Gastrocnemius medialis (tissue), 4 donors: Measurements from ENCODE around the gene PGP. TPM values are rescaled to one million over a fixed set of nuclear protein-coding genes. Genes with fewer than 3 reads are reported as not detected.

Experiments
- ATAC-seq, 2 donors: fragments of 150-250 bp; one replicate each; pipeline ENCODE4 v1.9.1; 2016
- DNase-seq, 2 donors: peaks; one replicate each; pipeline ENCODE4 v3.0.0-alpha.2; 2019
- H3K27ac ChIP-seq, 4 donors: fragments of 200-600 bp; sonication (generic); 1 replicate in 1 of 4; 2 replicates in 3 of 4; pipeline ENCODE4 v1.5.1; 2016 to 2018; ENCODE audit warnings: mild to moderate bottlenecking in 2 of 4, moderate library complexity in 1 of 4
- H3K27me3 ChIP-seq, 3 donors: fragments of 200-600 bp; sonication (generic) in 2 of 3; 1 replicate in 1 of 3; 2 replicates in 2 of 3; pipeline versions ENCODE4 v1.5.1 to v1.6.0; 2016 to 2019; ENCODE audit warnings: mild to moderate bottlenecking in 1 of 3, moderate library complexity in 1 of 3
- H3K36me3 ChIP-seq, 2 donors: fragments of 200-600 bp; sonication (generic) in 1 of 2; one replicate each; pipeline ENCODE4 v1.5.1; 2017 to 2018
- H3K4me1 ChIP-seq, 2 donors: fragments of 200-600 bp; sonication (generic) in 1 of 2; one replicate each; pipeline ENCODE4 v1.5.1; 2016 to 2017; ENCODE audit warnings: mild to moderate bottlenecking in 2 of 2
- H3K4me3 ChIP-seq, 4 donors: fragments of 200-600 bp; sonication (generic) in 3 of 4; 1 replicate in 1 of 4; 2 replicates in 3 of 4; pipeline ENCODE4 v1.5.1; 2016 to 2019; ENCODE audit warnings: mild to moderate bottlenecking in 2 of 4
- H3K9me3 ChIP-seq, 3 donors: fragments of 200-600 bp; sonication (generic) in 2 of 3; 1 replicate in 1 of 3; 2 replicates in 2 of 3; pipeline ENCODE4 v1.5.1; 2016 to 2019
- CTCF ChIP-seq, 5 experiments: fragments of 450-650 bp in 3 of 5; fragments of 200-600 bp in 2 of 5; sonication (generic) in 2 of 5; IDR thresholded peaks in 4 of 5; conservative IDR thresholded peaks in 1 of 5; 1 replicate in 4 of 5; 2 replicates in 1 of 5; pipeline ENCODE4 v1.5.1; 2016 to 2019; ENCODE audit warnings: antibody characterized with exemption in 5 of 5, mild to moderate bottlenecking in 3 of 5, moderate library complexity in 3 of 5
- POLR2A ChIP-seq, 2 donors: fragments of 450-650 bp; IDR thresholded peaks; one replicate each; pipeline ENCODE4 v1.6.1; 2017; ENCODE audit warnings: antibody characterized with exemption in 2 of 2, mild to moderate bottlenecking in 2 of 2, moderate library complexity in 2 of 2
- in situ Hi-C, 4 donors: fragments of 200-750 bp; cut with MboI; loops; one replicate each; pipeline versions ENCODE4 v1.15.0 to v1.8.0; 2017; ENCODE audit warnings: low sequenced_read_pairs in 4 of 4
- intact Hi-C: fragments of 100-400 bp; cut with DNase I; formaldehyde crosslinking; loops from one replicate; pipeline ENCODE4 v1.15.1; 2023; ENCODE audit warnings: low total_unique reads
- total RNA-seq, 4 donors: library from RNA; depleted of rRNA; stranded (reverse); fragments of >200 nt; gene quantifications; one replicate each; pipeline versions ENCODE4 v1.1.0 to v1.2.3, GENCODE V29; 2016

Gene PGP
- total RNA-seq, 4 donors from 2014 or later = 19.6 to 43.1 (median 25.6) TPM

DNA sequence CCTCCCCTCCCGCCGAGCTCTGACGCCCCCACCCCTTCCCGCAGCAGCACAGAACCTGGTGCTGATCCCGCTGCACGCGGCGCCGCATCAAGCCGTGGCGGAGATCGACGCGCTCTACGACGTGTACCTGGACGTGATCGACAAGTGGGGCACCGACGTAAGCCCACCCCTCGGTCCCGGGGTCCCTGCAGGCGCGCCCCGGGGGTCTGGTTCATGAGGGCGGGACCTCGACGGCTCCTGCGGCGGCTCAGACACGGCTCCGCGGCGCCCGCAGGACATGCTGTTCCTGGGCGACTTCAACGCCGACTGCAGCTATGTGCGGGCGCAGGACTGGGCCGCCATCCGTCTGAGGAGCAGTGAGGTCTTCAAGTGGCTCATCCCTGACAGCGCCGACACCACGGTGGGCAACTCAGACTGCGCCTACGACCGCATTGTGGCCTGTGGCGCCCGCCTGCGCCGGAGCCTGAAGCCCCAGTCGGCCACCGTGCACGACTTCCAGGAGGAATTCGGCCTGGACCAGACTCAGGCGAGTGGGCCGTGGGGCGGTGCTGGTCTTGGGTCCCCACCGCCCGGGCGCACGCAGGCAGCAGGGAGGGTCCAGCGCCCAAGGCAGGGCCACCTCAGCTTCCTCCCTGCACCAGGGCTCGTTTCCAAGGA lies 23.0 kb upstream of the PGP start:
- DNase-seq (no peak), ATAC-seq (peak in 1 of 2 donors; percentile 14)
- in situ Hi-C loops (no loop called here), intact Hi-C loops (no loop called here)
- H3K27me3 ChIP-seq = peaks cover 10 to 18% (median 17%) of the 10 kb centered on the region in 3 donors
- H3K9me3 ChIP-seq = no peaks in the 10 kb centered on the region
- no peak overlapping the region for H3K4me3 ChIP-seq
- peaks cover 13% of the 10 kb centered on the region in 2 donors for H3K4me1 ChIP-seq
- no peak overlapping the region for H3K27ac ChIP-seq
- TF ChIP-seq CTCF (IDR thresholded peaks at IDR 0.05 in 4 of 5, conservative IDR thresholded peaks at IDR 0.05 in 1 of 5) = no peak
- no peak for TF ChIP-seq POLR2A (IDR thresholded peaks at IDR 0.05)
- H3K36me3 ChIP-seq = peaks cover 0 to 54% of the 10 kb centered on the region in 2 donors

- no peak for TF ChIP-seq POLR2A (IDR thresholded peaks at IDR 0.05)
- ATAC-seq = no peak
- Histone ChIP-seq H3K36me3 (peaks cover 0 to 54% of the 10 kb centered on the region in 2 donors), H3K27ac (no peak overlapping the region), H3K4me1 (peaks cover 13% of the 10 kb centered on the region in 2 donors), H3K9me3 (no peaks in the 10 kb centered on the region), H3K4me3 (no peak overlapping the region), H3K27me3 (peaks cover 10 to 18% (median 17%) of the 10 kb centered on the region in 3 donors)
- no peak for DNase-seq
- intact Hi-C loops (no loop called here), in situ Hi-C loops (no loop called here)
These were observed 22.5 kb upstream of the PGP start for GRCh38 chr16:2237102-2237482.

DNA sequence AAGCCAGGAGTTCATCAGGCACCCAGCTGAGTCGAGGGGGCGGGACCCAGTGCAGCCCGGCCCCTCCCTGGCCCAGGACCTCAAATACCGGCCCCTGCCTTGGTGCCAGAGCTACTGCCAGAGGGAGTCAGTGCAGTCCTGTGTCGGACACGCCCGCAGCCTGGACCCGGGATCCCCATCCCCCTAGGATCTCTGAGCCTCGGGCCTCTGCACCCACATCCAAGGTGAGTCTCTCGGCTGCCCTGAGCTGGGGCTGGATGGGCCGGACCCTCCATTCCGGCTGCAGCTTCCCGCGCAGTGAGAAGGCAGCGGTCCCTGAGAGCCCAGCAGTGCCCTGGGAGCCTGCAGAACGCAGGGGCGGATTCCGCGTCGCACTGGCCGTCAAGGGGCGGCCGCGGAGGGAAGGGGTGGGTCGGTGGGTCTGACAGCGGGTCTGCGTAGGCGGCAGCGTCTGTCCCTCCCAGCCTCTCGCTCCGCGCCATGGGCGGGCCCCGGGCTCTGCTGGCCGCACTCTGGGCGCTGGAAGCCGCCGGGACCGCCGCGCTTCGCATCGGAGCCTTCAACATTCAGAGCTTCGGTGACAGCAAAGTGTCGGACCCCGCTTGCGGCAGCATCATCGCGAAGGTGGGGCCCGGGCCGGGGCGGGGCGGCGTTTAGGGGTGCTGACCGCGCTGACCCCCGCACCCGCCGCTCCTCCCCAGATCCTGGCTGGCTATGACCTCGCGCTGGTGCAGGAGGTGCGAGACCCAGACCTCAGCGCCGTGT lies 21.9 kb upstream of the PGP start, which contains the start of gene DNASE1L2:
Gene DNASE1L2, plus strand, starts transcription at position 108 of the 765 bp plus-strand sequence. Its CDS starts 373 bp downstream, at position 481.
- H3K9me3 ChIP-seq = no peaks in the 10 kb centered on the region
- H3K4me1 ChIP-seq = peaks cover 13% of the 10 kb centered on the region in 2 donors
- TF ChIP-seq CTCF (IDR thresholded peaks at IDR 0.05 in 4 of 5, conservative IDR thresholded peaks at IDR 0.05 in 1 of 5) (no peak), POLR2A (IDR thresholded peaks at IDR 0.05) (no peak)
- no peak within 1 kb of the TSS for H3K27ac ChIP-seq
- no peak for ATAC-seq
- peaks cover 0 to 54% of the 10 kb centered on the region in 2 donors for H3K36me3 ChIP-seq
- intact Hi-C loops = no loop called here
- no peak for DNase-seq
- in situ Hi-C loops = no loop called here
- H3K4me3 ChIP-seq = peak within 1 kb of the TSS in 2 of 4 donors; percentile 5 to 7
- H3K27me3 ChIP-seq = peaks cover 10 to 18% (median 17%) of the 10 kb centered on the region in 3 donors

DNA sequence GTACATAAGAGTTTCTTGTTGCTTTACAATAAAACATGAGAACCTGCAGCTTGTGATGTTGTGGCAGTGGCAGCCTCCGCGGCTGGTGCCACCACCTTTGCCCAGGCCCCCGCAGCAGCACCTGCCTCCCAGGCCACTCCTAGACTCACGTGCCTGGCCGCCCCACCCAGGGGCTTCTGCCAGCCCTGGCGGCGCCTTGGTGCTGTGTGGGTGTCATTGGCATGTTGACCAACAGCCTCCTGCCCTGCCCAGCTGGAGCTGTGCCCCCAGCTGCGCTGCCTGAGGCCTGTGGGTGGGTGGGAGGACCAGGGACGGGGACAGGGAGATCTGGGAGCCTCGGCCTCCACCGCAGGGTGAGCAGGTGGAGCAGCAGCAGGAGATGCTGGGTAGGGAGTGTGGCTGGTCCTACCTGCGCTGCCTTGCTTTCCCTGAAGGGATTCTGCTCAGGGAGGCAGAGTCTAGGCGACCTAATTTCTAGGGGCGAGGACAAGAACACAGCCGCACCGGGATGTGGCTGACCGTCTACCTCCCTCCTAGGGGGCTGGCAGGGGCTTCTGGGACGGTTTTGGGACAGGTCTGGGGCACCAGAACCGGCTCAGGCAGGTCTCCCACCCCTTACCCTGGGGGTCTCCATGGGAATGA lies 21.2 kb upstream of the PGP start:
- peaks cover 10 to 18% (median 17%) of the 10 kb centered on the region in 3 donors for H3K27me3 ChIP-seq
- no peak overlapping the region for H3K27ac ChIP-seq
- in situ Hi-C loops (no loop called here), intact Hi-C loops (no loop called here)
- DNase-seq (no peak), ATAC-seq (no peak)
- H3K4me1 ChIP-seq = peaks cover 13% of the 10 kb centered on the region in 2 donors
- H3K4me3 ChIP-seq = no peak overlapping the region
- TF ChIP-seq POLR2A (IDR thresholded peaks at IDR 0.05) (no peak), CTCF (IDR thresholded peaks at IDR 0.05 in 4 of 5, conservative IDR thresholded peaks at IDR 0.05 in 1 of 5) (no peak)
- H3K36me3 ChIP-seq = peaks cover 0 to 60% of the 10 kb centered on the region in 2 donors
- H3K9me3 ChIP-seq = no peaks in the 10 kb centered on the region

DNA sequence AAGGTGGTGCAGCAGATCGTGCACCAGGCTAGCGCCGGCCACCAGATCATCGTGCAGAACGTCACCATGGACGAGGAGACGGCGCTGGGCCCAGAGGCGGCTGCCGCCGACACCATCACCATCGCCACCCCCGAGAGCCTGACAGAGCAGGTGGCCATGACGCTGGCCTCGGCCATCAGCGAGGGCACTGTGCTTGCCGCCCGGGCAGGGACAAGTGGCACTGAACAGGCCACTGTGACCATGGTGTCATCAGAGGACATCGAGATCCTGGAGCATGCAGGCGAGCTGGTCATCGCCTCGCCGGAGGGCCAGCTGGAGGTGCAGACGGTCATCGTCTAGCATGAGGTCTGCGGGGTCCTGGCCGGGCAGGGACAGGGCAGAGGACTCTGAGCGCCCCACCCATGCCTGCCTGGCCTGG lies 20.6 kb upstream of the PGP start:
- no peak for DNase-seq
- H3K4me3 ChIP-seq = no peak overlapping the region
- intact Hi-C loops = no loop called here

More for the DNA sequence above, 20.6 kb upstream of the PGP start:
- no peak for TF ChIP-seq CTCF (IDR thresholded peaks at IDR 0.05 in 4 of 5, conservative IDR thresholded peaks at IDR 0.05 in 1 of 5)
- no peak for TF ChIP-seq POLR2A (IDR thresholded peaks at IDR 0.05)
- Histone ChIP-seq H3K36me3 (peaks cover 0 to 62% of the 10 kb centered on the region in 2 donors), H3K4me1 (peaks cover 13% of the 10 kb centered on the region in 2 donors), H3K9me3 (no peaks in the 10 kb centered on the region), H3K27ac (no peak overlapping the region), H3K27me3 (peaks cover 10 to 18% (median 17%) of the 10 kb centered on the region in 3 donors)
- no peak for ATAC-seq
- in situ Hi-C loops = no loop called here
